ENCODE results near the gene KLHL22. TPM values are rescaled to one million over a fixed set of nuclear protein-coding genes. Genes with fewer than 3 reads are reported as not detected.

The KLHL22 gene
- total RNA-seq, 4 donors from 2014 or later = 7.7 to 13.0 (median 8.3) TPM

- WGBS, 2 donors = 74 to 90% methylated on average over 4 to 5 of the region's 6 CpGs
These were observed 5.2 kb downstream of the KLHL22 start for GRCh38 chr22:20490183-20490940.

GRCh38 chr22:20488946-20489345 lies 6.6 kb downstream of the KLHL22 start:
- H3K27me3 ChIP-seq = no peaks in the 10 kb centered on the region
- peaks cover 0 to 12% (median 7%) of the 10 kb centered on the region in 3 donors for H3K4me1 ChIP-seq
- TF ChIP-seq POLR2A (IDR thresholded peaks at IDR 0.05) = no peak
- WGBS, 2 donors = 89 to 100% methylated on average over 3 to 4 of the region's 11 CpGs
- no peaks in the 10 kb centered on the region for H3K9me3 ChIP-seq
- H3K36me3 ChIP-seq = peaks cover 0 to 18% (median 0%) of the 10 kb centered on the region in 3 donors
- intact Hi-C loops (cut with DNase I) = no loop called here
- H3K27ac ChIP-seq = no peak overlapping the region
- DNase-seq = no peak
- H3K4me3 ChIP-seq = no peak overlapping the region

More at GRCh38 chr22:20490183-20490940, 5.2 kb downstream of the KLHL22 start:
- Histone ChIP-seq H3K4me3 (no peak overlapping the region), H3K4me1 (peaks cover 0 to 26% (median 15%) of the 10 kb centered on the region in 3 donors), H3K36me3 (peaks cover 0 to 18% (median 0%) of the 10 kb centered on the region in 3 donors), H3K9me3 (no peaks in the 10 kb centered on the region), H3K27me3 (no peaks in the 10 kb centered on the region), H3K27ac (no peak overlapping the region)
- intact Hi-C loops (cut with DNase I) = no loop called here
- DNase-seq = no peak
- TF ChIP-seq, protein P1, sequence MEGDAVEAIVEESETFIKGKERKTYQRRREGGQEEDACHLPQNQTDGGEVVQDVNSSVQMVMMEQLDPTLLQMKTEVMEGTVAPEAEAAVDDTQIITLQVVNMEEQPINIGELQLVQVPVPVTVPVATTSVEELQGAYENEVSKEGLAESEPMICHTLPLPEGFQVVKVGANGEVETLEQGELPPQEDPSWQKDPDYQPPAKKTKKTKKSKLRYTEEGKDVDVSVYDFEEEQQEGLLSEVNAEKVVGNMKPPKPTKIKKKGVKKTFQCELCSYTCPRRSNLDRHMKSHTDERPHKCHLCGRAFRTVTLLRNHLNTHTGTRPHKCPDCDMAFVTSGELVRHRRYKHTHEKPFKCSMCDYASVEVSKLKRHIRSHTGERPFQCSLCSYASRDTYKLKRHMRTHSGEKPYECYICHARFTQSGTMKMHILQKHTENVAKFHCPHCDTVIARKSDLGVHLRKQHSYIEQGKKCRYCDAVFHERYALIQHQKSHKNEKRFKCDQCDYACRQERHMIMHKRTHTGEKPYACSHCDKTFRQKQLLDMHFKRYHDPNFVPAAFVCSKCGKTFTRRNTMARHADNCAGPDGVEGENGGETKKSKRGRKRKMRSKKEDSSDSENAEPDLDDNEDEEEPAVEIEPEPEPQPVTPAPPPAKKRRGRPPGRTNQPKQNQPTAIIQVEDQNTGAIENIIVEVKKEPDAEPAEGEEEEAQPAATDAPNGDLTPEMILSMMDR (IDR thresholded peaks at IDR 0.05) = no peak
- TF ChIP-seq POLR2A (IDR thresholded peaks at IDR 0.05) = no peak

- TF ChIP-seq, protein P1 (IDR thresholded peaks at IDR 0.05) = no peak
- TF ChIP-seq POLR2A (IDR thresholded peaks at IDR 0.05) = no peak
- intact Hi-C loops (cut with DNase I) = no loop called here
- Histone ChIP-seq H3K27ac (no peak overlapping the region), H3K4me3 (no peak overlapping the region), H3K36me3 (peaks cover 0 to 28% (median 0%) of the 10 kb centered on the region in 3 donors), H3K9me3 (no peaks in the 10 kb centered on the region), H3K27me3 (no peaks in the 10 kb centered on the region), H3K4me1 (no peaks in the 10 kb centered on the region)
- DNase-seq = no peak
- WGBS, 2 donors = 94 to 100% methylated on average over 2 of the region's 2 CpGs
These were observed 7.9 kb downstream of the KLHL22 start for GRCh38 chr22:20487715-20488114.

- H3K4me1 ChIP-seq = no peaks in the 10 kb centered on the region
- TF ChIP-seq, protein P1 (IDR thresholded peaks at IDR 0.05) = no peak
- TF ChIP-seq POLR2A (IDR thresholded peaks at IDR 0.05) = no peak
- no peak for DNase-seq
- no peak overlapping the region for H3K27ac ChIP-seq
- H3K36me3 ChIP-seq = peaks cover 0 to 28% (median 0%) of the 10 kb centered on the region in 3 donors
- H3K27me3 ChIP-seq = no peaks in the 10 kb centered on the region
- H3K9me3 ChIP-seq = no peaks in the 10 kb centered on the region
- 89 to 91% methylated on average over 2 of the region's 2 CpGs for WGBS, 2 donors
- H3K4me3 ChIP-seq = no peak overlapping the region
- intact Hi-C loops (cut with DNase I) = no loop called here
These were observed 9.4 kb downstream of the KLHL22 start for GRCh38 chr22:20486229-20486628.

DNA sequence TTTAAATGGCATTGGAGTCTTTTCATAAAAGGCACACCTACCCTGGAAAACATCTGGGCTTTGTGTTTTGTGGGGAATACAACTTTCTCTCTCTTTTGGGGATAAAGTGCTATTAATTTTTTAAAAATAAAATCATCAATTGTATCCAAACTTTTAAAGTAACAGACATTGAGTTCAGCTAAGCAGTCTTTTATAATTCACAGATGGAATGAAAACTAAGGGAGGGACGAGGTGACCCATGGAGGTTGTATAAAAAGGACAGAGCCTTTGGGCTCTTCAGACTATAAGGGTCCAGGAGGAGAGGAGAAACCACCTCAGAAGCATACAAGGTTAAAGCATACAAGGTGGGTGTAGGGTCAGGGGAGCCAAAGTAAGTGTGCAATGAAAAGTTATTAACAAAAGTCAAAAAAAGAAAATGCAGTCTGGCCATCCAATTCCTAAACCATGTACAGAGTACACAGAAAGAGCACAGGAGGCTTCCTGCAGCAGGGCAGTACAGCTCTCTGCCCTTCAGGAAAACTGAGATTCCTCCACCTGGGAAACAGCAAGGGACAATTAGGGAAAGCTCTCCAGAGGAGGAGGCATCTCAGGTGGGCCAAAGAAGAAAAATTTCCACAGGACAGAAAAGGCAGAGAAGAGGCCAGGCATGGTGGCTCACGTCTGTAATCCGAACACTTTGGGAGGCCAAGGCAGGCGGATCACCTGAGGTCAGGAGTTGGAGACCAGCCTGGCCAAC lies 10.5 kb downstream of the KLHL22 start:
- intact Hi-C loops (cut with DNase I) = no loop called here
- H3K27me3 ChIP-seq = no peaks in the 10 kb centered on the region
- H3K4me1 ChIP-seq = no peaks in the 10 kb centered on the region
- peaks cover 0 to 28% (median 0%) of the 10 kb centered on the region in 3 donors for H3K36me3 ChIP-seq
- WGBS, 2 donors = 91 to 93% methylated on average over 4 of the region's 4 CpGs
- TF ChIP-seq, protein P1 (IDR thresholded peaks at IDR 0.05) = no peak
- TF ChIP-seq POLR2A (IDR thresholded peaks at IDR 0.05) = no peak
- no peak for DNase-seq
- H3K9me3 ChIP-seq = no peaks in the 10 kb centered on the region
- no peak overlapping the region for H3K27ac ChIP-seq
- H3K4me3 ChIP-seq = no peak overlapping the region
